ENCODE results near the gene NFIB.

NFIB gene

DNA sequence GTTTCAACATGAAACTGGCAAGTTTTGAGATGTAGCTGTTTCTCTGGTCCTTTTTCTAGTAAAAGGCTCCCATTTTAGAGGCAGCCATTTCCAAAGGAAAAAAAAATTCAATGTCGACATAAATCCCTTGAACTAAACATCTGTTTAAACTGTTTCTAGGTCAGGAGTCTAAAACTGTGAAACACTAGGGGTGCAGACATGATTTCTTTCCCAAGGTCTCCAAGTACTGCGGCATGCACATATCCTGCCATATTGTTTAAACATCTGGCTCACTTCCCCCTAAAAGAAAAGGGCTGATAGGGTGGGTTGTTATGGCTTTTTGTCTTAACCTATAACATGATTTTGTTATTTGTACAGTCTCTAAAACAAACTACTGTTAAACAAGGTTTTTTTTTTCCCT is 51.1 kb downstream of the NFIB start:
- no peaks in the 10 kb centered on the region for H3K9me3 Mint-ChIP-seq
- H3K4me1 Mint-ChIP-seq: peaks cover 17% of the 10 kb centered on the region
- TF ChIP-seq, protein P1, sequence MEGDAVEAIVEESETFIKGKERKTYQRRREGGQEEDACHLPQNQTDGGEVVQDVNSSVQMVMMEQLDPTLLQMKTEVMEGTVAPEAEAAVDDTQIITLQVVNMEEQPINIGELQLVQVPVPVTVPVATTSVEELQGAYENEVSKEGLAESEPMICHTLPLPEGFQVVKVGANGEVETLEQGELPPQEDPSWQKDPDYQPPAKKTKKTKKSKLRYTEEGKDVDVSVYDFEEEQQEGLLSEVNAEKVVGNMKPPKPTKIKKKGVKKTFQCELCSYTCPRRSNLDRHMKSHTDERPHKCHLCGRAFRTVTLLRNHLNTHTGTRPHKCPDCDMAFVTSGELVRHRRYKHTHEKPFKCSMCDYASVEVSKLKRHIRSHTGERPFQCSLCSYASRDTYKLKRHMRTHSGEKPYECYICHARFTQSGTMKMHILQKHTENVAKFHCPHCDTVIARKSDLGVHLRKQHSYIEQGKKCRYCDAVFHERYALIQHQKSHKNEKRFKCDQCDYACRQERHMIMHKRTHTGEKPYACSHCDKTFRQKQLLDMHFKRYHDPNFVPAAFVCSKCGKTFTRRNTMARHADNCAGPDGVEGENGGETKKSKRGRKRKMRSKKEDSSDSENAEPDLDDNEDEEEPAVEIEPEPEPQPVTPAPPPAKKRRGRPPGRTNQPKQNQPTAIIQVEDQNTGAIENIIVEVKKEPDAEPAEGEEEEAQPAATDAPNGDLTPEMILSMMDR (IDR thresholded peaks at IDR 0.05): no peak
- H3K4me3 Mint-ChIP-seq: no peak overlapping the region
- DNase-seq: no peak
- H3K27me3 Mint-ChIP-seq (ENCODE audit: low read depth, poor library complexity): peaks cover 8% of the 10 kb centered on the region
- H3K36me3 Mint-ChIP-seq (ENCODE audit: low read depth): no peaks in the 10 kb centered on the region
- no peak overlapping the region for H3K27ac Mint-ChIP-seq

DNA sequence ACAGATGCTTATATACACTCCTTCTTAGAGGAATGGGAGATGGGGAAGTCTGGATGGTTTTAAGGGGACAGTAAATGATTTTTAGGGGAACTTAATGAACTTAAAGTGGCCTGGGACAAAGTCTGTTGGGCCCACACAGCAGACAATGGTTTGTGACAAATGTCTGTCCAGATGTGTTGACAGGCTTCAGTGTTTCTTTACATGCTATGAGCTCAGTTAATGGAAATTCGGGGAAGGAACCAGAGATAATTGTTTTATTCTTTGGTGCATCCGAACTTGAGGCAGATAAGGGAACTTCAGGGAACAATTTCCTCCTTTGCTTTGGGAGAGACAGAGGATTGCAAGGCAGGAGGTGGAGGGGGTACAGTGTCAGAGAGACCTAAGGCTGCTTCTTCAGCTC is 52.3 kb downstream of the NFIB start:
- Mint-ChIP-seq H3K36me3 (ENCODE audit: low read depth) (no peaks in the 10 kb centered on the region), H3K4me3 (no peak overlapping the region), H3K27me3 (ENCODE audit: low read depth, poor library complexity) (peaks cover 8% of the 10 kb centered on the region), H3K9me3 (no peaks in the 10 kb centered on the region), H3K27ac (no peak overlapping the region), H3K4me1 (peaks cover 19% of the 10 kb centered on the region)
- DNase-seq: no peak
- TF ChIP-seq, protein P1 (IDR thresholded peaks at IDR 0.05): no peak

DNA sequence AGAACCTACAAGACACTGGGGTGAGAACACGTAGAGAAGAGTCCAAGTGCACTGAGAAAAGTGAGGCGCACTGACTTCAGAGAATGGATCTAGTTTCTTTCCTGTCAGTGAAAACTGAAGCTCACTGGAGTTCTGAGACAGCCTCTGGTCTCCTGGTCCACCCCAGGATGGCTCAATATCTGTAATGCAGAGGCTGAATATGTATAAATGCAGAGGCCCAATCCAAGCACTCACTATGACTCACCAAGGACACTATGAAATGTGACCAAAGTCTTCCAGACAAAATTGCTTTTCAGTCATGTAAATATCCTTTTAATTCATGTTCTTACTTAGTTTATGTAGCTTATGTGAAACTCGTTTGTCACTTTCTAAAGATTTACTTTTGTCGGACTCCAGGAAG is 53.8 kb downstream of the NFIB start:
- TF ChIP-seq, protein P1 (IDR thresholded peaks at IDR 0.05): no peak
- peaks cover 25% of the 10 kb centered on the region for H3K4me1 Mint-ChIP-seq

DNA sequence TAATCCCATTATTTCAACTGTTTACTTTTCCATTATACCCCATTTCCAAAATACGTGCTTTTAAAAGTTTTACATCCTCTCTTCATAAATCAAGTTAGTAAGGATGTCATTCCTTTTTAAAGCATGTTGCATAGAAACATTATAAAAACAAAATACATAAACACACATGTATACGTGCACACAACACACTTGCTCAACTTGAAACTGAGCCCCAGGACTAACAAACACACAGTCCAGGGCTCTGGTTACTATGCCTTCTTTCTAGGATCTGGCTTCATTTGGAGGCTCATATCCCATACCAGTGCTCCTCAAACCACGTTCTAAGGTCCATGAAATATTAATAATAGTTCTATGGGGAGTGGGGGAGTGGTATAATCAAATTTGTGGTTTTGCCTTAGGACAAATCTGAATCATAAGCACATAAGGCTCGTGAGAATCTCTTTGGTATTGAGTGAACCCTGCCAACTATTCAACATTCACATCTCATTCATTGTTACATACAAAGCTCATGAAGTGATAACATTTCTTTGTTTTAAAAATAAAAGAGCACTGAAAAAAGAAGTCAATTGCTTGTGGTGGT is 55.2 kb downstream of the NFIB start:
- no peak for DNase-seq
- no peaks in the 10 kb centered on the region for H3K9me3 Mint-ChIP-seq
- TF ChIP-seq, protein P1 (IDR thresholded peaks at IDR 0.05): no peak
- H3K4me3 Mint-ChIP-seq: no peak overlapping the region
- H3K36me3 Mint-ChIP-seq (ENCODE audit: low read depth): no peaks in the 10 kb centered on the region
- peaks cover 5% of the 10 kb centered on the region for H3K27me3 Mint-ChIP-seq (ENCODE audit: low read depth, poor library complexity)
- H3K27ac Mint-ChIP-seq: no peak overlapping the region
- peaks cover 25% of the 10 kb centered on the region for H3K4me1 Mint-ChIP-seq

More for the DNA sequence above, 53.8 kb downstream of the NFIB start:
- H3K36me3 Mint-ChIP-seq (ENCODE audit: low read depth): no peaks in the 10 kb centered on the region
- H3K4me3 Mint-ChIP-seq: no peak overlapping the region
- peaks cover 5% of the 10 kb centered on the region for H3K27me3 Mint-ChIP-seq (ENCODE audit: low read depth, poor library complexity)
- DNase-seq: no peak
- H3K27ac Mint-ChIP-seq: no peak overlapping the region
- no peaks in the 10 kb centered on the region for H3K9me3 Mint-ChIP-seq

DNA sequence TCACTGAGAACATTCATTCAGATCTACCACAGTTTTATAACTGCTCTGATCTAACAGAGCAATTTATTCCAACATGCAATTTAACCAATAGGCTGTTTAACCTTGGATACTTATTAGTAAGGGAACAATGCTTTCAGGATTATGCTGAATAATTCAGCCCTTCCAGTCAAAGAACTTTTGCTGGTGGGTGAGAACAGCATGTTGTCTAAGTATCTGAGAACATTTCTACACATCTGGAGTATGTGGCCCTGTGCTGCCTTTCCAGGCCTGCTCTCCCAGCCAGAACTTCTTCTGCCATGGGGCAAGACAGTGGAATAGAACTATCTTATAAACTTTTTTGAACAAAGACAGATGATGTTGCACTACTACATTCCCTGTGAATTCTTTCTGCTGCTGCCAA is 55.8 kb downstream of the NFIB start:
- peaks cover 5% of the 10 kb centered on the region for H3K27me3 Mint-ChIP-seq (ENCODE audit: low read depth, poor library complexity)
- no peak for DNase-seq
- H3K36me3 Mint-ChIP-seq (ENCODE audit: low read depth): no peaks in the 10 kb centered on the region
- H3K4me3 Mint-ChIP-seq: no peak overlapping the region
- H3K4me1 Mint-ChIP-seq: peaks cover 25% of the 10 kb centered on the region
- TF ChIP-seq, protein P1 (IDR thresholded peaks at IDR 0.05): no peak
- no peaks in the 10 kb centered on the region for H3K9me3 Mint-ChIP-seq
- no peak overlapping the region for H3K27ac Mint-ChIP-seq

DNA sequence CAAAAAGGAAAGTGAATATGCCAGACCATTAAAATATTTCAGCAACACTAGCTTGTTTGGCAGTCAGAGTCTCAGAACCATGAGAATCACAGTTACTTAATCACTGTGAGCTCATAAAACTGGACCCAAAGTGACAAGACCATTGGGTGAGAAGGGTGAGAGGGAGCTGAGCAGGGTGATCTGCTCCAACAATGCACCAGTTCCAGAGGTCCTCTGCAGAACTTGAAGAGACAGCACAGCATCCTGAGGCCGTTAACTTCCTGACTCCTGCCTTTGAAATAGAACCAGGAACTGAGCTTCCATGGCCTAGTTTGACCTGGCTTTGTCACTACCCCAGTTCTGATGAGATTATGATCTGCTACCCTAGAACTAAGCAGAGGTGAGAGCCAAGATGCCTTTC is 57.4 kb downstream of the NFIB start:
- TF ChIP-seq, protein P1 (IDR thresholded peaks at IDR 0.05): no peak
- no peak for DNase-seq
- no peaks in the 10 kb centered on the region for H3K36me3 Mint-ChIP-seq (ENCODE audit: low read depth)
- H3K4me3 Mint-ChIP-seq: no peak overlapping the region
- H3K9me3 Mint-ChIP-seq: no peaks in the 10 kb centered on the region
- H3K4me1 Mint-ChIP-seq: peaks cover 17% of the 10 kb centered on the region
- H3K27ac Mint-ChIP-seq: no peak overlapping the region
- peaks cover 5% of the 10 kb centered on the region for H3K27me3 Mint-ChIP-seq (ENCODE audit: low read depth, poor library complexity)
